ENCODE data around the gene TSTD2.
"Not testable (repeated sequence)": the region's sequence is repeated elsewhere in the genome, so short reads cannot be mapped to it uniquely, and the experiment has no call there.

The TSTD2 gene

GRCh38 chr9:97581590-97581989, 51.6 kb downstream of the TSTD2 start:
- DNase-seq = not testable (repeated sequence)

- no peak for DNase-seq
These were observed 53.3 kb downstream of the TSTD2 start for GRCh38 chr9:97579914-97580313.

GRCh38 chr9:97578846-97579245, 54.3 kb downstream of the TSTD2 start:
- no peak for DNase-seq

GRCh38 chr9:97577051-97577450, 56.1 kb downstream of the TSTD2 start:
- no peak for DNase-seq

GRCh38 chr9:97575673-97576200, 57.4 kb downstream of the TSTD2 start:
- no peak for DNase-seq

GRCh38 chr9:97574921-97575672, 58.1 kb downstream of the TSTD2 start:
- DNase-seq = not testable (repeated sequence)

- DNase-seq = not testable (repeated sequence)
These were observed 59.0 kb downstream of the TSTD2 start for GRCh38 chr9:97574101-97574571.

GRCh38 chr9:97573482-97574073, 59.6 kb downstream of the TSTD2 start:
- DNase-seq = no peak

GRCh38 chr9:97572892-97573365, 60.2 kb downstream of the TSTD2 start:
- no peak for DNase-seq

- DNase-seq = no peak
These were observed 60.8 kb downstream of the TSTD2 start for GRCh38 chr9:97572196-97572891.

- DNase-seq = no peak
These were observed 61.5 kb downstream of the TSTD2 start for GRCh38 chr9:97571664-97572063.

- DNase-seq = no peak
These were observed 62.3 kb downstream of the TSTD2 start for GRCh38 chr9:97570899-97571298.

- DNase-seq = no peak
These were observed 64.5 kb downstream of the TSTD2 start for GRCh38 chr9:97568461-97569275.

- no peak for DNase-seq
These were observed 65.3 kb downstream of the TSTD2 start for GRCh38 chr9:97567894-97568202.

- DNase-seq = no peak
These were observed 65.8 kb downstream of the TSTD2 start for GRCh38 chr9:97567182-97567893.

GRCh38 chr9:97565262-97565661, 67.9 kb downstream of the TSTD2 start:
- DNase-seq = no peak

GRCh38 chr9:97564291-97565175, 68.6 kb downstream of the TSTD2 start:
- peak; percentile 84 for DNase-seq

- no peak for DNase-seq
These were observed 69.6 kb downstream of the TSTD2 start for GRCh38 chr9:97563458-97564135.

- no peak for DNase-seq
These were observed 70.6 kb downstream of the TSTD2 start for GRCh38 chr9:97562542-97562941.

- DNase-seq = no peak
These were observed 71.7 kb downstream of the TSTD2 start for GRCh38 chr9:97561501-97561900.
